ENCODE results near the gene SUDS3.

The SUDS3 gene

DNA sequence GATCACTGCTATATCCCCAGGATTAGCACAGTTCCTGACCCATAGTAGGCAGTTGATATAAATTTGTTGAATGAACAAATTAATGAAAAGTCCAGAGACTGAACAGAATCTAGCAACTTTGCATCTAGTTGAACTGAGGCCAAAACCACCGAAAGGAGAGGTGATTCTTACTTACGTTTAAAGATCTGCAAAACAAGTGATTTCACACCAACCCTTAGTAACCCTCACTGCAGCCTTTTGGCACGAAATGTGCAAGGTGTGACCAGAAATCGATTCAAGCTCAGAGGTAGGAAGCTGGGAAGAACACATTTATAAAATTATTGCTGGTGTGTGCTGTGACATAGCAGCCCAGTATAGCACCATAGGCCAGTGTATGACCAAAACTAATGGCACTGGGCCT is 70.8 kb downstream of the SUDS3 start:
- DNase-seq (ENCODE audit: low read depth, low spot score): no peak

DNA sequence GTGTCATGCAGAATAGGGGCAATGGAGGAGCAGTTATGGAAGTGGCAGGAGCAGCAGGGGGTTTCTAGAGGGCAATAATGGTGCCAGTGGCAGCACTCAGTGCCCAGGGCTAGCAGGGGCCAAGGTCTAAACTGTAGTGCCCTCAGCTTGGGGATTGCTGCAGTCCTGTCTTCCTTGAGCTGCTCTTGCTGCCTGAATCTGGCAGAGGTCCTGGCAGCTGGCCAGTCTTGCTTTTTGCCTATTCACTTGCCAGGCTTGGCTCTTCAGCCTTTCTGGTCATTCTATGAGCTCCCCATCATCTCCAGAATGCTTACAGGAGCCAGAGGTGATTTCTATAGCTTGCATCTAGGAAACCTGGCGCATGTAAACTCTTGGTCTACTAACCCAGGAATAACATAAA is 72.0 kb downstream of the SUDS3 start:
- no peak for DNase-seq (ENCODE audit: low read depth, low spot score)

DNA sequence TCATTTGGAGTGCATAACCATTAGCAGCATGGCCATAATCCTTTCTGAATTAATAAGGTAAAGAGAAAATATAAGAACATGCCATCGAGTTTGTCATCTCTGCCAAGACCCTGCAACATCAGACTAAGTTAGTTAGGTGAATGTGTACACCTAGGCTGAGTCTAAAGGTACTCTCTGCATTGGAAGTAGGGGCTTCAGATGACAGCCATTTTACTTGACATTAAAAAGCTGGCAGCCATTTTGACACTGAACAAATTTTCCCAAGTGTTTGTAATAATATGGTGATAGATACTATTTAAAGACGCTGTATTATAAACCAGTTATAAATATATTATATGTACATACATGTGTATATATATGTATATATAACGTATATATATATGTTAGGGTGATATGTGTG is 79.0 kb downstream of the SUDS3 start:
- DNase-seq (ENCODE audit: low read depth, low spot score): no peak

DNA sequence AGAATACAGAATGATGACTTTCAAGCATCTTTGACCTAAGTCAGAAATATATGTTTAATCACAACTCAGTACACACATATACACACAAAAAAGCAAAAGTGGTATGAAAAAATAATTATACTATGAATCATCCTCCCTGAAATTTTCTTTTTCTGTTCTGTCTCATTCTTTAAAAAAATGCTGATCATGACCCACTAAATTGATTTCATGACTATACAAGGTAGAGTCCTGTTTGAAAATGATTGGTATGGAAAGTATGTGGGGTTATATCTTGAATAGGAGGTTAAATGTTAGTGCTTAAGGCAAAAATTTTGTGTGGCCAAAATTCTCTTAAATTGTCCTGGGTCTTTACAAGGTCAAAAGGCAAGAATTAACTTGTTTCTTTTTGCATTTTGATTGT is 80.4 kb downstream of the SUDS3 start:
- no peak for DNase-seq (ENCODE audit: low read depth, low spot score)

DNA sequence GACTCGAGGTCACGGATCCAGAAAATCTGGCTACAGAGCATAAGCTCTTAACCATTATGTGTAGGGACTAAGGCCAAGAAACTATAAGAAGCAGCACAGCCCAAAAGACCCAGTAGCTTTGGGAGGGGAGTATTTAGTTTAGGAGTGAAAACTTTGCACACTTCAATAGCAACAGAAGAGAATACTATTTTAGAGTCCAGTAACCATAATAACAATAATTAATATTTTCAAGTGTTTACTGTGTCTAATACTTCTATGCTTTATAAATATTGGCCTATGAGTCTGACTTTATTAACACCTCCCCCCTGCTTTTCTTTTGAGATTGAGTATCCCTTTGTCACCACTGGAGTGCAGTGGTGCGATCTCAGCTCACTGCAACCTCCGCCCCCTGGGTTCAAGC is 82.8 kb downstream of the SUDS3 start:
- DNase-seq (ENCODE audit: low read depth, low spot score): no peak

DNA sequence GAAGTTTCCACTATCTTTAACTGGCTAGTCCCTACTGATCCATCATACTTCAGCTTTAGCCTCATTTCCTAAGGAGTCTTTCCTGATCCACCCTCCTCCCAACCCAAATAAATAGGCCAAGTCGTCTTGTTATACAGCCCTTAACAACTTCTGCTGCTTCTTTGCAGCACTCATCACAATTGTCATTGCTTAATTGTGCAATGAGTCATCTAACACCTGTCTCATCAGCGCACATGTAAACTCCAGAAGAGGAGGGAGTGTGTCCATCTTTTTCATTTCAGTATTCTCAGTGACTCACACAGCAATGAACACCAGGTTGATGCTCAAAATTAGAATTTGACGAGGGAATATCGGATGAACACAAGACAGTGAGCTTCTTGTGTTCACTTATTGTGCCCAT is 87.3 kb downstream of the SUDS3 start:
- DNase-seq (ENCODE audit: low read depth, low spot score): no peak

DNA sequence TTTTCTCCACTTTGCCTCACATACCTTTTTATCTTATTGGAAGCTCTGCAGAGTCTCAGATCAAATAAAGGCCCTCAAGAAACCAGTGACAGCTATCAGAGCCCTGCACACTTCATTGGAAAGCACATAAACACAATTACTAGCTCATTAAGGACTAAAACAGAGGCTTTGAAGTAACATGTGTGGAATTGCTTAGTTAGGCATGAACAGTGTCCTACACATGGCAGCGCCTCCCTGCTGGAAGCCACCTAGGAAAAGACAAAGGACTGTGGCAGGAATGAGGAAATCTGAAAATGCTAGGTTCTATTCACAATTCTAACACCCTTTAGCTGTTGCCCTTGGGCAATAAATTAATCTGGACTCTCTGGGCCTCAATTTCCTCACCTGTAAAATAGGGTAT is 89.4 kb downstream of the SUDS3 start:
- no peak for DNase-seq (ENCODE audit: low read depth, low spot score)

Measured in smooth muscle cell of the brain vasculature (primary cell).